Lung (tissue), 12 donors: ENCODE measurements around the gene RAE1. TPM values are rescaled to one million over a fixed set of nuclear protein-coding genes. Genes with fewer than 3 reads are reported as not detected.
A peak's percentile ranks its signal among the peaks of the same experiment; 100 is the strongest.

Experiments
- ATAC-seq: fragments of 200-7000 bp; cut with Tn5 transposase; one replicate; pipeline ENCODE4 v1.9.1; 2020; ENCODE audit warnings: moderate number of reproducible peaks; ENCODE audit not compliant: insufficient read depth, low FRiP score
- DNase-seq, 3 donors: peaks; one replicate each; pipeline ENCODE4 v3.0.0-alpha.2; 2013 to 2017
- H3K27ac ChIP-seq, 2 donors: one replicate each; pipeline ENCODE4 v1.5.1; 2013; ENCODE audit warnings: mild to moderate bottlenecking in 2 of 2, moderate library complexity in 2 of 2, control low read depth in 1 of 2, inconsistent platforms in 1 of 2, low read depth in 1 of 2, low read length in 1 of 2
- H3K27me3 ChIP-seq, 3 donors: one replicate each; pipeline ENCODE4 v1.5.1; 2013; ENCODE audit warnings: low read length in 2 of 3; ENCODE audit not compliant: control insufficient read depth in 3 of 3, insufficient read depth in 3 of 3
- H3K36me3 ChIP-seq, 4 donors: one replicate each; pipeline ENCODE4 v1.5.1; 2013; ENCODE audit warnings: low read length in 4 of 4, mild to moderate bottlenecking in 1 of 4, moderate library complexity in 1 of 4; ENCODE audit not compliant: control insufficient read depth in 4 of 4, insufficient read depth in 4 of 4
- H3K4me1 ChIP-seq, 5 donors: one replicate each; pipeline ENCODE4 v1.5.1; 2013; ENCODE audit warnings: low read length in 5 of 5, mild to moderate bottlenecking in 2 of 5, moderate library complexity in 1 of 5; ENCODE audit not compliant: control insufficient read depth in 5 of 5, insufficient read depth in 5 of 5
- H3K4me3 ChIP-seq: one replicate; pipeline ENCODE4 v1.5.1; 2013; ENCODE audit warnings: mild to moderate bottlenecking, control low read depth, moderate library complexity
- H3K9ac ChIP-seq, 2 donors: one replicate each; pipeline ENCODE4 v1.5.1; 2013; ENCODE audit warnings: low read length in 2 of 2, control low read depth in 1 of 2; ENCODE audit not compliant: insufficient read depth in 1 of 2
- H3K9me3 ChIP-seq, 4 donors: one replicate each; pipeline ENCODE4 v1.5.1; 2013; ENCODE audit warnings: low read length in 3 of 4, mild to moderate bottlenecking in 1 of 4, moderate library complexity in 1 of 4; ENCODE audit not compliant: control insufficient read depth in 4 of 4, insufficient read depth in 3 of 4
- WGBS, 2 donors: extraction: QIAGEN DNeasy Blood & Tissue Kit; methylation state at CpG; one replicate each; pipeline ENCODE4 v1.1.7; 2013; 5-methylcytosine and 5-hydroxymethylcytosine counted together
- polyA plus RNA-seq, 2 donors: library from polyadenylated mRNA; stranded (reverse); fragments of 200-250 nt; gene quantifications; one replicate each; pipeline ENCODE4 v1.2.1, GENCODE V29; 2013
- total RNA-seq, 2 donors: library from RNA; depleted of rRNA in 1 of 2; stranded (reverse); fragments of >200 nt in 1 of 2; gene quantifications; one replicate each; pipeline ENCODE4 v1.2.1, GENCODE V29; 2014 to 2021
- TF ChIP-seq, protein P1 (sequence below): IDR thresholded peaks from 2 replicates; pipeline ENCODE4 v1.5.1; 2012; ENCODE audit warnings: mild to moderate bottlenecking; ENCODE audit errors: control extremely low read depth, extremely low read depth
- donor health status: control.
- donor health status: control.
- donor health status: Bipolar disorder and iron deficiency.
- donor health status: healthy.
- donor health status: DM: yes; HTN: yes; CAD: no.

RAE1 gene
- total and polyA plus RNA-seq, 4 donors, result 9.7 to 31.0 (median 20.7) TPM

GRCh38 chr20:57374343-57374930 is 23.4 kb downstream of the RAE1 start:
- DNase-seq, result no peak
- peaks cover 42 to 65% (median 48%) of the 10 kb centered on the region in 4 donors for H3K36me3 ChIP-seq
- 51 to 70% methylated on average over 12 of the region's 12 CpGs for WGBS, 2 donors

DNA sequence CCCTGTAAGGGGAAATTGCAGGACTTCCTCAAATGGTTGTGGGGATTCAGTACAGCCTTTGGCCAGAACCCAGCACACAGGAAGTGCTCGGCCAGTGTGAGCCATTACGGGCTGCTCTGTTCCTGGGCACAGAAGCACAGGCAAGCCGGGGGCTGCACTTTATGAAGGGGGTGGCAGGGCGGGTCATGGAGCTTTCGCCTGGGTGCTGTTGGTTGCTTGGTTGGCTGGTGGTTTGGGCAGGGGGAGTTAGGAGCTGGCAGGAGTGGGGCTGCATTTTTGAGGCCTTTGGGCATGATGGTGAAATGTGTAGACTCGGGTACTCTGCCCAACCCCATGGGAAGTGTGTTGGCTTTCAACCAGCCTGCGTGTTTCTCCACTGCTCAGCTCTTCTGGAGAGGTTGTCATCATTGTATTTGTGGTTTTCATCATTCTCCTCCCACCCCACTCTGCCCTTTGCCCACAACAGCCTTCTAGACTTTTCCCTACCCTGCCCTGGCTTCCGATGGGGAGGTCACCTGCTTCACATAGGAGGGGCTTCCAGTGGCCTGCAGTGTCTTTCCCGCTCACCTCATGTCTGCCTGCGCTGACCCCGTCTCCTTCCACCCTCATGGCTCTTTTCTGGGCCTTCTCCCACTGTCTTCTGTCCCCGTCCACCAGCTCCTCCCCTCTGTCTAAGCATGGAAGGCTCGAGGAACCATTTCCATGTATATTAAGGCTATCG is 24.0 kb downstream of the RAE1 start:
- Histone ChIP-seq H3K9me3 (no peaks in the 10 kb centered on the region), H3K9ac (no peak overlapping the region), H3K4me3 (no peak overlapping the region), H3K27me3 (no peaks in the 10 kb centered on the region), H3K36me3 (peaks cover 37 to 58% (median 42%) of the 10 kb centered on the region in 4 donors), H3K27ac (peak overlapping the region in 1 of 2 donors; percentile 55), H3K4me1 (no peaks in the 10 kb centered on the region)
- TF ChIP-seq, protein P1, sequence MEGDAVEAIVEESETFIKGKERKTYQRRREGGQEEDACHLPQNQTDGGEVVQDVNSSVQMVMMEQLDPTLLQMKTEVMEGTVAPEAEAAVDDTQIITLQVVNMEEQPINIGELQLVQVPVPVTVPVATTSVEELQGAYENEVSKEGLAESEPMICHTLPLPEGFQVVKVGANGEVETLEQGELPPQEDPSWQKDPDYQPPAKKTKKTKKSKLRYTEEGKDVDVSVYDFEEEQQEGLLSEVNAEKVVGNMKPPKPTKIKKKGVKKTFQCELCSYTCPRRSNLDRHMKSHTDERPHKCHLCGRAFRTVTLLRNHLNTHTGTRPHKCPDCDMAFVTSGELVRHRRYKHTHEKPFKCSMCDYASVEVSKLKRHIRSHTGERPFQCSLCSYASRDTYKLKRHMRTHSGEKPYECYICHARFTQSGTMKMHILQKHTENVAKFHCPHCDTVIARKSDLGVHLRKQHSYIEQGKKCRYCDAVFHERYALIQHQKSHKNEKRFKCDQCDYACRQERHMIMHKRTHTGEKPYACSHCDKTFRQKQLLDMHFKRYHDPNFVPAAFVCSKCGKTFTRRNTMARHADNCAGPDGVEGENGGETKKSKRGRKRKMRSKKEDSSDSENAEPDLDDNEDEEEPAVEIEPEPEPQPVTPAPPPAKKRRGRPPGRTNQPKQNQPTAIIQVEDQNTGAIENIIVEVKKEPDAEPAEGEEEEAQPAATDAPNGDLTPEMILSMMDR, result no peak
- 51 to 75% methylated on average over 14 of the region's 14 CpGs for WGBS, 2 donors
- ATAC-seq (peak; percentile 88), DNase-seq (no peak)

More at GRCh38 chr20:57374343-57374930, 23.4 kb downstream of the RAE1 start:
- TF ChIP-seq, protein P1, result no peak
- Histone ChIP-seq H3K27me3 (no peaks in the 10 kb centered on the region), H3K4me1 (no peaks in the 10 kb centered on the region), H3K9ac (no peak overlapping the region), H3K4me3 (no peak overlapping the region), H3K9me3 (no peaks in the 10 kb centered on the region), H3K27ac (peak overlapping the region in 1 of 2 donors; percentile 55)
- ATAC-seq, result no peak

DNA sequence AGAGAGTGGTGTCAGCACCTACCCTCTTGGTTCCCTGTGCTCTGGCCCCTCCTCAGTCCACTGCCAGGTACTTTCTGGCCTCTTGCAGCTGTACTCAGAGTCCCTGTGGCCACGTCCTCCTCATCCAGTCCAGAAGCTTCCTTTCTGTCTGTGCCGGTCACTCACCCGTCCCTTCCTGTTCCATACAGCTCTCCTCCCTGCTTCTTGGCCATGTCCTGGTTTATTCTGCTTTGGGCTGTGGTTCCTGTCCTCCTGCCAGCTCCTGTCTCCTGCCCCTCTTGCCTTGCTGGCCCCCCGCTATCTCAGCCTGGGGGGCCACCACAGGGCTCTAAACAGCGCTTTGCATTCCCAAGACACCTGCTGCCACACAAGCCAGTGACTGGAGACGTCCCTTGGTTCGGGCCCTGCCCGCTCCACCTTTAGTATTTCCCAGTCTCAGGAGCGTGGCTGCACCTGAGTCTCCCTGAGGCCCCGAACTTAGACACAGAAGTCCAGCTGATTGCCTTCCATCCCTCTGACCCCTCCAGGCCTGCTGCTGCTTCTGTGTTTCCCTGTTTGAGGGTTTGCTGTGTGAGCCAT is 24.7 kb downstream of the RAE1 start:
- Histone ChIP-seq H3K4me1 (no peaks in the 10 kb centered on the region), H3K9ac (no peak overlapping the region), H3K27me3 (no peaks in the 10 kb centered on the region), H3K4me3 (no peak overlapping the region), H3K27ac (peak overlapping the region in 1 of 2 donors; percentile 55), H3K9me3 (no peaks in the 10 kb centered on the region), H3K36me3 (peaks cover 30 to 58% (median 40%) of the 10 kb centered on the region in 4 donors)
- ATAC-seq (peak; percentile 5), DNase-seq (no peak)
- WGBS, 2 donors, result 87 to 90% methylated on average over 10 of the region's 10 CpGs
- TF ChIP-seq, protein P1, result no peak
